NT2/D1 (cell line): ENCODE data around the gene PTPRK.

ENCODE experiments used
- SUZ12 ChIP-seq: IDR thresholded peaks from 2 replicates; pipeline ENCODE4 v1.6.1; 2011; ENCODE audit not compliant: insufficient read length, insufficient read depth; ENCODE audit errors: extremely low read depth
- YY1 ChIP-seq: IDR thresholded peaks from 2 replicates; pipeline ENCODE4 v1.6.1; 2011; ENCODE audit not compliant: insufficient read length, insufficient read depth
- ZNF274 ChIP-seq: IDR thresholded peaks from 2 replicates; pipeline ENCODE4 v1.6.1; 2011; ENCODE audit warnings: mild to moderate bottlenecking, low read depth, low read length

- TF ChIP-seq YY1 (no peak), ZNF274 (no peak), SUZ12 (no peak)
Measured at GRCh38 chr6:127924031-127924430, 596.4 kb downstream of the PTPRK start.
